Measurements from ENCODE around the gene PSMA6.

- no peak for TF ChIP-seq JUNB (IDR thresholded peaks at IDR 0.05; ENCODE audit: unreplicated experiment)
- no peak for TF ChIP-seq ZNF331 (CRISPR knock-in tag; IDR thresholded peaks at IDR 0.05; ENCODE audit: low read depth)
- no peak for TF ChIP-seq CTCF (conservative IDR thresholded peaks at IDR 0.05; ENCODE audit: low read depth in 2 of 2)
- TF ChIP-seq EZH2phosphoT487 (IDR thresholded peaks at IDR 0.05; ENCODE audit: unreplicated experiment), result no peak
- no peak for TF ChIP-seq EZH2 (IDR thresholded peaks at IDR 0.05; ENCODE audit: low read depth, unreplicated experiment)
Measured at GRCh38 chr14:35248476-35248788, 43.8 kb upstream of the PSMA6 start.

Measured in GM23338 (cell line).